GM21723 (cell line): ENCODE results near the gene SUGT1.
"Not testable (repeated sequence)": the region's sequence is repeated elsewhere in the genome, so short reads cannot be mapped to it uniquely, and the experiment has no call there.

ENCODE experiments used
- ATAC-seq: cut with Tn5 transposase; IDR thresholded peaks from one replicate; pipeline ENCODE4 v1.9.1; 2021; ENCODE audit warnings: mild to moderate bottlenecking, moderate library complexity; ENCODE audit not compliant: unreplicated experiment

Gene SUGT1

GRCh38 chr13:52665325-52665724 lies 12.7 kb downstream of the SUGT1 start:
- no peak for ATAC-seq

- no peak for ATAC-seq
Measured at GRCh38 chr13:52669677-52670076, 17.0 kb downstream of the SUGT1 start.

- no peak for ATAC-seq
Measured at GRCh38 chr13:52670726-52671125, 18.1 kb downstream of the SUGT1 start.

- no peak for ATAC-seq
Measured at GRCh38 chr13:52673465-52673864, 20.8 kb downstream of the SUGT1 start.

- ATAC-seq, result no peak
Measured at GRCh38 chr13:52677823-52678222, 25.2 kb downstream of the SUGT1 start.

GRCh38 chr13:52685806-52686205 lies 33.2 kb downstream of the SUGT1 start:
- not testable (repeated sequence) for ATAC-seq

GRCh38 chr13:52686376-52686775 lies 33.7 kb downstream of the SUGT1 start:
- no peak for ATAC-seq

GRCh38 chr13:52695856-52696255 lies 43.2 kb downstream of the SUGT1 start:
- ATAC-seq, result no peak

GRCh38 chr13:52696566-52696965 lies 43.9 kb downstream of the SUGT1 start:
- ATAC-seq, result no peak

GRCh38 chr13:52701728-52702465 lies 49.3 kb downstream of the SUGT1 start:
- ATAC-seq, result no peak

GRCh38 chr13:52703482-52703881 lies 50.8 kb downstream of the SUGT1 start:
- ATAC-seq, result no peak

- ATAC-seq, result no peak
Measured at GRCh38 chr13:52706081-52706480, 53.4 kb downstream of the SUGT1 start.

GRCh38 chr13:52707375-52707774 lies 54.7 kb downstream of the SUGT1 start:
- no peak for ATAC-seq

- ATAC-seq, result not testable (repeated sequence)
Measured at GRCh38 chr13:52708266-52708665, 55.6 kb downstream of the SUGT1 start.

GRCh38 chr13:52711286-52711685 lies 58.6 kb downstream of the SUGT1 start:
- no peak for ATAC-seq

- ATAC-seq, result no peak
Measured at GRCh38 chr13:52712385-52712784, 59.7 kb downstream of the SUGT1 start.

- ATAC-seq, result no peak
Measured at GRCh38 chr13:52713894-52714293, 61.3 kb downstream of the SUGT1 start.

GRCh38 chr13:52720904-52721303 lies 68.3 kb downstream of the SUGT1 start:
- ATAC-seq, result not testable (repeated sequence)

- ATAC-seq, result not testable (repeated sequence)
Measured at GRCh38 chr13:52721356-52721755, 68.7 kb downstream of the SUGT1 start.

GRCh38 chr13:52723181-52723580 lies 70.5 kb downstream of the SUGT1 start:
- no peak for ATAC-seq

GRCh38 chr13:52725302-52725701 lies 72.7 kb downstream of the SUGT1 start:
- ATAC-seq, result no peak

GRCh38 chr13:52726258-52726657 lies 73.6 kb downstream of the SUGT1 start:
- ATAC-seq, result no peak

GRCh38 chr13:52734075-52734623 lies 81.5 kb downstream of the SUGT1 start:
- no peak for ATAC-seq
